HK-2 (cell line): Measurements from ENCODE around the gene LRPAP1.
A peak's percentile ranks its signal among the peaks of the same experiment; 100 is the strongest.

Experiments used
- DNase-seq: peaks from one replicate; pipeline ENCODE4 v3.0.0-alpha.2; 2018; ENCODE audit not compliant: unreplicated experiment

Gene LRPAP1

GRCh38 chr4:3485886-3486540 is 46.2 kb downstream of the LRPAP1 start:
- DNase-seq, result no peak

- no peak for DNase-seq
Observed at GRCh38 chr4:3485011-3485791, 47.0 kb downstream of the LRPAP1 start.

GRCh38 chr4:3484057-3484973 is 47.9 kb downstream of the LRPAP1 start:
- peak; percentile 90 for DNase-seq

GRCh38 chr4:3483471-3483921 is 48.7 kb downstream of the LRPAP1 start:
- peak; percentile 42 for DNase-seq

- no peak for DNase-seq
Observed at GRCh38 chr4:3482707-3483106, 49.5 kb downstream of the LRPAP1 start.

- DNase-seq, result no peak
Observed at GRCh38 chr4:3481783-3482393, 50.3 kb downstream of the LRPAP1 start.

- no peak for DNase-seq
Observed at GRCh38 chr4:3481113-3481531, 51.1 kb downstream of the LRPAP1 start.

- peak; percentile 94 for DNase-seq
Observed at GRCh38 chr4:3480528-3481112, 51.6 kb downstream of the LRPAP1 start.

GRCh38 chr4:3479358-3480101 is 52.7 kb downstream of the LRPAP1 start:
- DNase-seq, result no peak

GRCh38 chr4:3478446-3479357 is 53.5 kb downstream of the LRPAP1 start:
- no peak for DNase-seq

GRCh38 chr4:3477750-3478430 is 54.3 kb downstream of the LRPAP1 start:
- no peak for DNase-seq

- DNase-seq, result no peak
Observed at GRCh38 chr4:3476936-3477749, 55.1 kb downstream of the LRPAP1 start.

- DNase-seq, result no peak
Observed at GRCh38 chr4:3476341-3476747, 55.9 kb downstream of the LRPAP1 start.

GRCh38 chr4:3475713-3476260 is 56.4 kb downstream of the LRPAP1 start:
- DNase-seq, result no peak

GRCh38 chr4:3475041-3475712 is 57.0 kb downstream of the LRPAP1 start:
- no peak for DNase-seq

- DNase-seq, result no peak
Observed at GRCh38 chr4:3473996-3474765, 58.0 kb downstream of the LRPAP1 start.
